GM23338 (cell line): Measurements from ENCODE around the gene SAMHD1.

Experiments used
- EZH2 ChIP-seq: fragments of 200-600 bp; sonication (generic); IDR thresholded peaks from one replicate; pipeline ENCODE4 v1.8.0; 2017; ENCODE audit warnings: antibody characterized with exemption, mild to moderate bottlenecking, low read depth; ENCODE audit not compliant: unreplicated experiment
- EZH2phosphoT487 ChIP-seq: fragments of 200-600 bp; sonication (generic); IDR thresholded peaks from one replicate; pipeline ENCODE4 v1.8.1; 2018; ENCODE audit warnings: antibody characterized with exemption; ENCODE audit not compliant: unreplicated experiment
- POLR2AphosphoS5 ChIP-seq: IDR thresholded peaks from 2 replicates; pipeline ENCODE4 v1.6.1; 2016; ENCODE audit warnings: antibody characterized with exemption, low read depth
- TF ChIP-seq, protein P1 (sequence below), 2 experiments: fragments of 200-600 bp in 1 of 2; sonication (generic) in 1 of 2; conservative IDR thresholded peaks; 2 replicates each; pipeline versions ENCODE4 v1.5.1 to v1.6.1; 2016 to 2017; ENCODE audit warnings: antibody characterized with exemption in 2 of 2, low read depth in 2 of 2, mild to moderate bottlenecking in 2 of 2, moderate library complexity in 1 of 2
- TF ChIP-seq, protein P2 (sequence below): fragments of 250-450 bp; sonication (Bioruptor Pico); IDR thresholded peaks from 2 replicates; pipeline ENCODE4 v1.5.0; 2020; ENCODE audit warnings: mild to moderate bottlenecking, moderate library complexity

DNA sequence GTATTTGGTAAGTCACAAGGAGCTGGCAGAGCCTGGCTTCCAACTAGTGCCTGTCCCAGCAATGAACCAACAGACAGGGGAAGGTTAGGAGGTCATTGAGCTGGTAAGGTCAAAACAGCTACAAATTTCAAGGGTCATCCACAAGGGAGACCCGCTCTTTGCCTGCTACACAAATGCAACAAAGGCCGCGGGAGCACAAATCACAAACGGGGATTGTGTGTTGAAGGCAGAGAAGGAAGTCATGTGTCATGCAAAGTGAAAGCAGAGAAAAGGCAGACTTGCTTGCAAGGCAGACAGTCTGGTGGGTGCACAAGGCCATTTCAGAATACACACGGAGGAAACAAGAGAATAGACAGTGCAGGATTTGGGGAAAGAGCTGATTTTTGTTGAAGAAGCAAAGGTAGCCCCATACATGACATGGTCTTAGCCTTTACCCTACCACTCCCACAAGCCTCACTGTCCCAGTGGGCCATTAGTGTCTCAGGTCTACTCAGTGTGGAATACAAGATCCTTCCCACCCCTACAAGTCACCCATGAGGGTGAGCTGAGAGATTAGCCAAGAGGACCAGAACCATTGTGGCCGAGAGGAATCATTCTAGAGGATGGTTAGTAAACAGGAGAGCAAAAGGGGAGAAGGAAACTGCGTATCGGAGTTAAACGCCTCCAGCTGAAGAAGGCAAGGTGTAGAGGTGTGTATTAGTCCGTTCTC is 18.1 kb upstream of the SAMHD1 start:
- TF ChIP-seq, protein P1, sequence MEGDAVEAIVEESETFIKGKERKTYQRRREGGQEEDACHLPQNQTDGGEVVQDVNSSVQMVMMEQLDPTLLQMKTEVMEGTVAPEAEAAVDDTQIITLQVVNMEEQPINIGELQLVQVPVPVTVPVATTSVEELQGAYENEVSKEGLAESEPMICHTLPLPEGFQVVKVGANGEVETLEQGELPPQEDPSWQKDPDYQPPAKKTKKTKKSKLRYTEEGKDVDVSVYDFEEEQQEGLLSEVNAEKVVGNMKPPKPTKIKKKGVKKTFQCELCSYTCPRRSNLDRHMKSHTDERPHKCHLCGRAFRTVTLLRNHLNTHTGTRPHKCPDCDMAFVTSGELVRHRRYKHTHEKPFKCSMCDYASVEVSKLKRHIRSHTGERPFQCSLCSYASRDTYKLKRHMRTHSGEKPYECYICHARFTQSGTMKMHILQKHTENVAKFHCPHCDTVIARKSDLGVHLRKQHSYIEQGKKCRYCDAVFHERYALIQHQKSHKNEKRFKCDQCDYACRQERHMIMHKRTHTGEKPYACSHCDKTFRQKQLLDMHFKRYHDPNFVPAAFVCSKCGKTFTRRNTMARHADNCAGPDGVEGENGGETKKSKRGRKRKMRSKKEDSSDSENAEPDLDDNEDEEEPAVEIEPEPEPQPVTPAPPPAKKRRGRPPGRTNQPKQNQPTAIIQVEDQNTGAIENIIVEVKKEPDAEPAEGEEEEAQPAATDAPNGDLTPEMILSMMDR (conservative IDR thresholded peaks at IDR 0.05; ENCODE audit: low read depth in 2 of 2) = no peak
- TF ChIP-seq EZH2 (no peak), POLR2AphosphoS5 (no peak), EZH2phosphoT487 (no peak)
- TF ChIP-seq, protein P2, sequence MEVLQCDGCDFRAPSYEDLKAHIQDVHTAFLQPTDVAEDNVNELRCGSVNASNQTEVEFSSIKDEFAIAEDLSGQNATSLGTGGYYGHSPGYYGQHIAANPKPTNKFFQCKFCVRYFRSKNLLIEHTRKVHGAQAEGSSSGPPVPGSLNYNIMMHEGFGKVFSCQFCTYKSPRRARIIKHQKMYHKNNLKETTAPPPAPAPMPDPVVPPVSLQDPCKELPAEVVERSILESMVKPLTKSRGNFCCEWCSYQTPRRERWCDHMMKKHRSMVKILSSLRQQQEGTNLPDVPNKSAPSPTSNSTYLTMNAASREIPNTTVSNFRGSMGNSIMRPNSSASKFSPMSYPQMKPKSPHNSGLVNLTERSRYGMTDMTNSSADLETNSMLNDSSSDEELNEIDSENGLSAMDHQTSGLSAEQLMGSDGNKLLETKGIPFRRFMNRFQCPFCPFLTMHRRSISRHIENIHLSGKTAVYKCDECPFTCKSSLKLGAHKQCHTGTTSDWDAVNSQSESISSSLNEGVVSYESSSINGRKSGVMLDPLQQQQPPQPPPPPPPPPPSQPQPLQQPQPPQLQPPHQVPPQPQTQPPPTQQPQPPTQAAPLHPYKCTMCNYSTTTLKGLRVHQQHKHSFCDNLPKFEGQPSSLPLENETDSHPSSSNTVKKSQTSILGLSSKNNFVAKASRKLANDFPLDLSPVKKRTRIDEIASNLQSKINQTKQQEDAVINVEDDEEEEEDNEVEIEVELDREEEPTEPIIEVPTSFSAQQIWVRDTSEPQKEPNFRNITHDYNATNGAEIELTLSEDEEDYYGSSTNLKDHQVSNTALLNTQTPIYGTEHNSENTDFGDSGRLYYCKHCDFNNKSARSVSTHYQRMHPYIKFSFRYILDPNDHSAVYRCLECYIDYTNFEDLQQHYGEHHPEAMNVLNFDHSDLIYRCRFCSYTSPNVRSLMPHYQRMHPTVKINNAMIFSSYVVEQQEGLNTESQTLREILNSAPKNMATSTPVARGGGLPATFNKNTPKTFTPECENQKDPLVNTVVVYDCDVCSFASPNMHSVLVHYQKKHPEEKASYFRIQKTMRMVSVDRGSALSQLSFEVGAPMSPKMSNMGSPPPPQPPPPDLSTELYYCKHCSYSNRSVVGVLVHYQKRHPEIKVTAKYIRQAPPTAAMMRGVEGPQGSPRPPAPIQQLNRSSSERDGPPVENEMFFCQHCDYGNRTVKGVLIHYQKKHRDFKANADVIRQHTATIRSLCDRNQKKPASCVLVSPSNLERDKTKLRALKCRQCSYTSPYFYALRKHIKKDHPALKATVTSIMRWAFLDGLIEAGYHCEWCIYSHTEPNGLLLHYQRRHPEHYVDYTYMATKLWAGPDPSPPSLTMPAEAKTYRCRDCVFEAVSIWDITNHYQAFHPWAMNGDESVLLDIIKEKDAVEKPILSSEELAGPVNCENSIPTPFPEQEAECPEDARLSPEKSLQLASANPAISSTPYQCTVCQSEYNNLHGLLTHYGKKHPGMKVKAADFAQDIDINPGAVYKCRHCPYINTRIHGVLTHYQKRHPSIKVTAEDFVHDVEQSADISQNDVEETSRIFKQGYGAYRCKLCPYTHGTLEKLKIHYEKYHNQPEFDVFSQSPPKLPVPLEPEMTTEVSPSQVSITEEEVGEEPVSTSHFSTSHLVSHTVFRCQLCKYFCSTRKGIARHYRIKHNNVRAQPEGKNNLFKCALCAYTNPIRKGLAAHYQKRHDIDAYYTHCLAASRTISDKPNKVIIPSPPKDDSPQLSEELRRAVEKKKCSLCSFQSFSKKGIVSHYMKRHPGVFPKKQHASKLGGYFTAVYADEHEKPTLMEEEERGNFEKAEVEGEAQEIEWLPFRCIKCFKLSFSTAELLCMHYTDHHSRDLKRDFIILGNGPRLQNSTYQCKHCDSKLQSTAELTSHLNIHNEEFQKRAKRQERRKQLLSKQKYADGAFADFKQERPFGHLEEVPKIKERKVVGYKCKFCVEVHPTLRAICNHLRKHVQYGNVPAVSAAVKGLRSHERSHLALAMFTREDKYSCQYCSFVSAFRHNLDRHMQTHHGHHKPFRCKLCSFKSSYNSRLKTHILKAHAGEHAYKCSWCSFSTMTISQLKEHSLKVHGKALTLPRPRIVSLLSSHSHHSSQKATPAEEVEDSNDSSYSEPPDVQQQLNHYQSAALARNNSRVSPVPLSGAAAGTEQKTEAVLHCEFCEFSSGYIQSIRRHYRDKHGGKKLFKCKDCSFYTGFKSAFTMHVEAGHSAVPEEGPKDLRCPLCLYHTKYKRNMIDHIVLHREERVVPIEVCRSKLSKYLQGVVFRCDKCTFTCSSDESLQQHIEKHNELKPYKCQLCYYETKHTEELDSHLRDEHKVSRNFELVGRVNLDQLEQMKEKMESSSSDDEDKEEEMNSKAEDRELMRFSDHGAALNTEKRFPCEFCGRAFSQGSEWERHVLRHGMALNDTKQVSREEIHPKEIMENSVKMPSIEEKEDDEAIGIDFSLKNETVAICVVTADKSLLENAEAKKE (CRISPR knock-in tag) = no peak
